ENCODE measurements around the gene RFWD3.

Gene RFWD3

DNA sequence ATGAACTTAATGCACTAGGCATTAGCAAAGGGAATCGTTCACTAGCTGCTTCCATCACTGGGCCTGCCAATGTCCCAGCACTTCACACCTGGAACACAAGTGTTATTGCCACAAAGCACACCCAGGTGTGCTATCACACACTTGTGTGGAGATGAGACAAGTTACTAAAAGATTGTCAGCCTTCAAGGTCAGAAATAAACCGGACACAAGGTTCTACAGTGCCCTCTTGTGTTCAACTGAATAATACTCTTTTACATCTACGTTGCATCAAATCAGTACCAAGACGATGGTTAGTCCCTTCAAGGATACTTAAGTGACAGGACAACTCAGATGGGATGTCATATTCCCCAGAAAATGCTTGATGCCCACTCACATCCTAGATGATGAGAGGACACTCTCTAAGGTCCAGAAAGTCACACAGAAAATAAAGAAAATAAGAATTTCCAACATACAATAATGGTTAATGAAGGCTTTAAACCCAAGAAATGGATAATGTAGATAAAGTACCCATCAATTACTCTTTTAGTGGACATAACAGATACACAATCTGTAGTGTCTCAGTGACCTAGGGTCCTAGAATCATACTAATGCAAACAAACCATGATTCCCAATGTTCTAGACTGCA is 43.4 kb downstream of the RFWD3 start:
- DNase-seq (ENCODE audit: low read depth in 3 of 3, low spot score in 1 of 3), result no peak

DNA sequence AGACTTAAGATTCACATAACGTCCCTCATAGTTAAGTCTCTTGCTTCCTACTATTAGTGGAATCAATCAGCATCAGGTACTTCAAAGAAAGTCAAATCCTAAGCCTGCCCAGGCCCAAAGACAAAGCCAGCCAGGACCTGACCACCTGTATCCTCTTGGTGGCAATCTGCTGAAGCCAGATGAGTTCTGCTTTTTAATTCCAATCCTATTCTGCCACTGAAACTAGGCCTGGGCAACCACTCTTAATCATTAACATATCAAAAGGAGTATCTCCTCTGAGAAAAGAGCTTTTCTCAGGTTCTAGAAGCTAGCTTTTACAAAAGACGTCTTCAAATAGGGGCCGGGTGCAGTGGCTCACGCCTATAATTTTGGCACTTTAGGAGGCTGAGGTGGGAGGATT is 44.7 kb downstream of the RFWD3 start:
- no peak for DNase-seq (ENCODE audit: low read depth in 3 of 3, low spot score in 1 of 3)

GRCh38 chr16:74617206-74617788 is 49.4 kb downstream of the RFWD3 start:
- no peak for DNase-seq (ENCODE audit: low read depth in 3 of 3, low spot score in 1 of 3)

GRCh38 chr16:74611721-74612120 is 55.0 kb downstream of the RFWD3 start:
- DNase-seq (ENCODE audit: low read depth in 3 of 3, low spot score in 1 of 3), result no peak

DNA sequence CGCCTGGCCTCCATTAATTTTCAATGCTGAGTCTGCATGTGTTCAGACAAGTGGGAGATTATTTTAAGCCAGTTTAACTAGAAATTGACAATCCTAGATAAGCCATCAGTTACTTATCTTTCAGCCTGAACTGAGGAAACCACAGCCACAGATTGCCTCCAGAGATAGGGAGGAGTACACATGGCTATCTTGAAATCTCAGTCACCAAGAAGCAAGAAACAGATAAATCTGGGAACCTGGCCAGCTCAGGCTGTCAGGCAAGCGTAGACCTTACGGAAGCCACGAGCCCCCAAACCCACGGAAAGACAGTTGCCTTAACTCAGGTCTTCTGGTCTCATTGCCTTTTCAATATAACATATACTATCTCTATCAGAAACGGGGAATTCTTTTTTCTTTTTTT is 57.7 kb downstream of the RFWD3 start:
- peak in 1 of 3 donors; percentile 35 for DNase-seq (ENCODE audit: low read depth in 3 of 3, low spot score in 1 of 3)

- DNase-seq (ENCODE audit: low read depth in 3 of 3, low spot score in 1 of 3), result no peak
Measured at GRCh38 chr16:74608381-74608780, 58.3 kb downstream of the RFWD3 start.

- no peak for DNase-seq (ENCODE audit: low read depth in 3 of 3, low spot score in 1 of 3)
Measured at GRCh38 chr16:74607962-74608356, 58.7 kb downstream of the RFWD3 start.

- no peak for DNase-seq (ENCODE audit: low read depth in 3 of 3, low spot score in 1 of 3)
Measured at GRCh38 chr16:74607310-74607961, 59.2 kb downstream of the RFWD3 start.

- DNase-seq (ENCODE audit: low read depth in 3 of 3, low spot score in 1 of 3), result peak; percentile 70 to 88 (median 80)
Measured at GRCh38 chr16:74606521-74607309, 60.0 kb downstream of the RFWD3 start, which contains the start of gene GLG1. GLG1 (minus strand) TSS chr16:74607114; CDS start chr16:74607094, 20 bp downstream.

DNA sequence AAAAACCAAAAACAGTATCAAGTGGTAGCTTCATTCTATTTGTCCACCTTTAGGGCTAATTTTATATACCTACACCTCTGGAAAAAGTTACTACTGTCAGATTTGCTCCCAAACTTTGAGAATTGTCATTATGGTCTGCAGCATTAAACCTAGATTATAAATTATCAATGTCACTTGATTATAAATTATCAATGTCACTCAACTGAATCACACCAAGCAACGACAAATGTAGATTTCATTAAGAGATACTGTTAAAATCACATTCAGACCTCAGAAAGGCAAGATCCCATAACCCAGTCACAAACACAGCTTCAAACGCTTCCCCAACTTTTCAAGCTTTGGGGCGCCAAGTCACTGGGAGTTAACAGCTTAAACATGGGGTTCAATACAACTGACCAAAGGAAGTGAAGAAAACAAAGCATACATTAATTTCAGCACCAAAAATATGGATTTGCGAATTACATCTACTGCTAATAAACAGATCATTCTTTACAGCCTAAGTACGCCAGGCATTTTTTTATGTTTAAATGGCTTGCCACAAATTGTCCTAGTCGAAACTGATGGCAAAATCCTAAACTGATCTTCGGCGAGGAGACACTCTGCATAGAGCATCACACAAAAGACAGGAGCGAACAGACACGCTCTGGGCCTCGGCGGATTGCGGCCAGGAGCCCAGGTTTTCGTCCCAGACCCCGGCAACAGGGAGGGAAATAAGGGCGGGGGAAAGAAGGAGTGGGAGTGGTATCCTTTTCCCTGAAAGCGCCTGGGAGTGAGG is 60.7 kb downstream of the RFWD3 start:
- DNase-seq (ENCODE audit: low read depth in 3 of 3, low spot score in 1 of 3), result no peak

- no peak for DNase-seq (ENCODE audit: low read depth in 3 of 3, low spot score in 1 of 3)
Measured at GRCh38 chr16:74605332-74605731, 61.3 kb downstream of the RFWD3 start.

- DNase-seq (ENCODE audit: low read depth in 3 of 3, low spot score in 1 of 3), result no peak
Measured at GRCh38 chr16:74603848-74604247, 62.8 kb downstream of the RFWD3 start.

GRCh38 chr16:74601126-74601871 is 65.4 kb downstream of the RFWD3 start:
- peak in 2 of 3 donors; percentile 37 to 41 for DNase-seq (ENCODE audit: low read depth in 3 of 3, low spot score in 1 of 3)

DNA sequence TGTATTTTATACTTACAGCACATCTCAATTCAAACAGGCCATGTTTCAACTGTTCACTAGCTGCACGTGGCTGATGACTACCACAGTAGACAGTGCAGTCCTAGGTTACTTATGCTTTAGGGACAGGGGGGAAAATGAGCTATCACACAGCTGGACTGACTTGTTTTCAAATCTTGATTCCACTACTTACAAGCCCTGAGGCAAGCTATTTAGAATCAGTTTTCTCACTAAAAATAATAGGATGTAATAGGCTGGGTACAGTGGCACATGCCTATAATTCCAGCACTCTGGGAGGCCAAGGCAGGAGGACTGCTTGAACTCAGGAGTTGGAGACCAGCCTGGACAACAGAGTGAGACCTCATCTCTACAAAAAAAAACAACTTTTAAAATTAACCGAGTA is 70.1 kb downstream of the RFWD3 start:
- DNase-seq (ENCODE audit: low read depth in 3 of 3, low spot score in 1 of 3), result no peak

DNA sequence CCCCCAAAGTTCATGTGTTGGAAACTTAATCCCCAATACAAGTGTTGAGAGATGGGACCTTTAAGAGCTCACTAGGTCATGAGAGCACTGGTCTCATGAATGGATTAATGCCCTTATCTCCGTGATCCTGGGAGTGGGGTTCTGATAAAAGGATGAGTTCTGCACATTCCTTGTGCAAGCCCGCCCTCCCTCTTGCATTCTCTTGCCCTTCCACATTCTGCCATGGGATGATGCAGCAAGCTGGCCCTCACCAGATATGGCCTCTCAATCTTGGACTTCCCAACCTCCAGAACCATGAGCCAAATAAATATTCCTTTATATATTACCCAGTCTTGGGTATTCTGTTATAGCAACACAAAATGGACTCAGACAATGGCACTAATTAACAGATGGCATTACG is 73.8 kb downstream of the RFWD3 start:
- DNase-seq (ENCODE audit: low read depth in 3 of 3, low spot score in 1 of 3), result no peak

- DNase-seq (ENCODE audit: low read depth in 3 of 3, low spot score in 1 of 3), result no peak
Measured at GRCh38 chr16:74591876-74592650, 74.6 kb downstream of the RFWD3 start.

- no peak for DNase-seq (ENCODE audit: low read depth in 3 of 3, low spot score in 1 of 3)
Measured at GRCh38 chr16:74586948-74587347, 79.7 kb downstream of the RFWD3 start.

DNA sequence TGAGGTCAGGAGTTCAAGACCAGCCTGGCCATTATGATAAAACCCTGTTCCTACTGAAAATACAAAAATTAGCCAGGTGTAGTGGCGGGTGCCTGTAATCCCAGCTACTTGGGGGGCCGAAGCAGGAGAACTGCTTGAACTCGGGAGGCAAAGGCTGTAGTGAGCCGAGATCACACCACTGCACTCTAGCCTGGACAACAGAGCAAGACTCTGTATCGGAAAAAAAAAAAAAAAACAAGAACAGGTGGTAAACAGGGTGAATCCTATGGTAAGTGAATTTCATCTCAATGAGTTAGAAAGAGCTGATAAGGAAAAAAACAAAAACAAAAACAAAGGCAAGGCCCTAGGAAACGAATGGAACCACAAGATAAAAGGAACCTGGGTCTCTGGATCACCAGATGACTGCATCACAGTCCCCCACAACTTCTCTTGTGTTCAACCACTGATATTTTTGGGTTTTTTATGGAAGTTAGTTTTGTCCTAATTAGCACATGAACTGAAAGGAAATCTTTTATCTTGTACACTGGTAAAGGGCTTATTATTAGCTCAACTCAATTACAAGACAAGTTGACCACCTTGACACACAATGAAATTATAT is 80.7 kb downstream of the RFWD3 start:
- no peak for DNase-seq (ENCODE audit: low read depth in 3 of 3, low spot score in 1 of 3)
